Upper lobe of left lung (tissue), 6 donors: Measurements from ENCODE around the gene JCAD. TPM values are rescaled to one million over a fixed set of nuclear protein-coding genes. Genes with fewer than 3 reads are reported as not detected.

Source experiments
- ATAC-seq, 2 donors: fragments of 200-7000 bp; cut with Tn5 transposase; one replicate each; pipeline ENCODE4 v1.9.1; 2022; ENCODE audit warnings: mild to moderate bottlenecking in 2 of 2, moderate library complexity in 2 of 2; ENCODE audit not compliant: low FRiP score in 2 of 2
- DNase-seq, 2 donors: peaks; one replicate each; pipeline ENCODE4 v3.0.0-alpha.2; 2019 to 2020
- H3K27ac ChIP-seq, 4 donors: fragments of 200-600 bp; sonication (generic); one replicate each; pipeline ENCODE4 v1.5.1; 2016 to 2019
- H3K27me3 ChIP-seq, 4 donors: fragments of 200-600 bp; sonication (generic); one replicate each; pipeline ENCODE4 v1.5.1; 2017 to 2019
- H3K36me3 ChIP-seq, 4 donors: fragments of 200-600 bp; sonication (generic); one replicate each; pipeline ENCODE4 v1.5.1; 2016 to 2019
- H3K4me1 ChIP-seq, 4 donors: fragments of 200-600 bp; sonication (generic); one replicate each; pipeline ENCODE4 v1.5.1; 2018 to 2019
- H3K4me3 ChIP-seq, 4 donors: fragments of 200-600 bp; sonication (generic); one replicate each; pipeline ENCODE4 v1.5.1; 2017 to 2019; ENCODE audit warnings: mild to moderate bottlenecking in 2 of 4, moderate library complexity in 1 of 4
- H3K9me3 ChIP-seq, 4 donors: fragments of 200-600 bp; sonication (generic); one replicate each; pipeline ENCODE4 v1.5.1; 2018 to 2019
- EP300 ChIP-seq, 4 donors: sonication (generic); formaldehyde crosslinking; IDR thresholded peaks; one replicate each; pipeline ENCODE4 v1.5.1; 2017; ENCODE audit warnings: antibody characterized with exemption in 4 of 4, control low read depth in 2 of 4
- POLR2A ChIP-seq, 4 donors: fragments of 450-650 bp; IDR thresholded peaks; one replicate each; pipeline ENCODE4 v1.5.1; 2016 to 2017; ENCODE audit warnings: antibody characterized with exemption in 4 of 4, mild to moderate bottlenecking in 2 of 4
- POLR2AphosphoS5 ChIP-seq, 2 donors: sonication (generic); formaldehyde crosslinking; IDR thresholded peaks; one replicate each; pipeline ENCODE4 v1.5.1; 2017; ENCODE audit warnings: antibody characterized with exemption in 2 of 2
- WGBS, 2 donors: methylation state at CpG; one replicate each; pipeline ENCODE4 v1.1.5; 2017 to 2018; 5-methylcytosine and 5-hydroxymethylcytosine counted together
- total RNA-seq, 6 donors: library from RNA; depleted of rRNA in 4 of 6; stranded (reverse); fragments of >200 nt in 4 of 6; gene quantifications; one replicate each; pipeline versions ENCODE4 v1.1.0 to v1.2.1, GENCODE V29; 2016 to 2021
- TF ChIP-seq, protein P1 (sequence below), 6 experiments: fragments of 450-650 bp in 4 of 6; fragments of 200-600 bp in 2 of 6; sonication (generic) in 2 of 6; IDR thresholded peaks; one replicate each; pipeline ENCODE4 v1.5.1; 2016 to 2019; ENCODE audit warnings: antibody characterized with exemption in 6 of 6
- donor health status: DM: no; HTN: no; CAD: no; lungs with moderate emphysema.
- donor health status: DM: no; HTN: yes; CAD: no; lungs with severe emphysema.

JCAD gene
- total RNA-seq, 6 donors from 2014 or later, result 16.8 to 83.7 (median 37.6) TPM

DNA sequence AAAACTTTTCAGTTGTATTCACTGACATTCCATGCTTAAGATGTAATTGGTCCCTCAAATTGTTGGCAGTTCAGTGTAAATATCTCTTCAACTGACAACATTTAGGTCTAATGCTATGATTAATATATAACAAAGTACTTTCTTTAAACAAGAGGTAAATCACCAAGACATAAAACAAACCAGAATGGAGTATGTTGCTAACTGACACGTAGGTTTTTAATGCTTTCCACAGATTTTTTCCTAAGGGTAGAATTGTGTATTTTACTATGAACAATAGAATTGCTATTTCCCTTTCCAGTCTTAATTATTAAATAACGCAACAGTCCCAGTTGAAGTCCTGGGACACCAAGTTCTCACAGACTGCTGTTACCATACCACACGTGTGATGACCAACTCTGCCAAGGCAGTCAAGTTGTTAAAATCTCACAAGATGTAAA lies 4.1 kb downstream of the JCAD start:
- TF ChIP-seq EP300 (IDR thresholded peaks at IDR 0.05) (peak in 2 of 4 donors; percentile 16 to 42), POLR2A (IDR thresholded peaks at IDR 0.05) (no peak), POLR2AphosphoS5 (IDR thresholded peaks at IDR 0.05) (peak in 1 of 2 donors; percentile 32)
- TF ChIP-seq, protein P1, sequence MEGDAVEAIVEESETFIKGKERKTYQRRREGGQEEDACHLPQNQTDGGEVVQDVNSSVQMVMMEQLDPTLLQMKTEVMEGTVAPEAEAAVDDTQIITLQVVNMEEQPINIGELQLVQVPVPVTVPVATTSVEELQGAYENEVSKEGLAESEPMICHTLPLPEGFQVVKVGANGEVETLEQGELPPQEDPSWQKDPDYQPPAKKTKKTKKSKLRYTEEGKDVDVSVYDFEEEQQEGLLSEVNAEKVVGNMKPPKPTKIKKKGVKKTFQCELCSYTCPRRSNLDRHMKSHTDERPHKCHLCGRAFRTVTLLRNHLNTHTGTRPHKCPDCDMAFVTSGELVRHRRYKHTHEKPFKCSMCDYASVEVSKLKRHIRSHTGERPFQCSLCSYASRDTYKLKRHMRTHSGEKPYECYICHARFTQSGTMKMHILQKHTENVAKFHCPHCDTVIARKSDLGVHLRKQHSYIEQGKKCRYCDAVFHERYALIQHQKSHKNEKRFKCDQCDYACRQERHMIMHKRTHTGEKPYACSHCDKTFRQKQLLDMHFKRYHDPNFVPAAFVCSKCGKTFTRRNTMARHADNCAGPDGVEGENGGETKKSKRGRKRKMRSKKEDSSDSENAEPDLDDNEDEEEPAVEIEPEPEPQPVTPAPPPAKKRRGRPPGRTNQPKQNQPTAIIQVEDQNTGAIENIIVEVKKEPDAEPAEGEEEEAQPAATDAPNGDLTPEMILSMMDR (IDR thresholded peaks at IDR 0.05), result no peak
- H3K4me3 ChIP-seq, result peak overlapping the region in 1 of 4 donors; percentile 13
- 57 to 59% methylated on average over 3 of the region's 3 CpGs for WGBS, 2 donors
- no peaks in the 10 kb centered on the region for H3K36me3 ChIP-seq
- no peak for ATAC-seq
- peaks cover 0 to 12% (median 4%) of the 10 kb centered on the region in 4 donors for H3K27me3 ChIP-seq
- peaks cover 21 to 41% (median 24%) of the 10 kb centered on the region in 4 donors for H3K4me1 ChIP-seq
- DNase-seq, result no peak
- peak overlapping the region; percentile 62 to 94 (median 92) for H3K27ac ChIP-seq
- no peaks in the 10 kb centered on the region for H3K9me3 ChIP-seq

DNA sequence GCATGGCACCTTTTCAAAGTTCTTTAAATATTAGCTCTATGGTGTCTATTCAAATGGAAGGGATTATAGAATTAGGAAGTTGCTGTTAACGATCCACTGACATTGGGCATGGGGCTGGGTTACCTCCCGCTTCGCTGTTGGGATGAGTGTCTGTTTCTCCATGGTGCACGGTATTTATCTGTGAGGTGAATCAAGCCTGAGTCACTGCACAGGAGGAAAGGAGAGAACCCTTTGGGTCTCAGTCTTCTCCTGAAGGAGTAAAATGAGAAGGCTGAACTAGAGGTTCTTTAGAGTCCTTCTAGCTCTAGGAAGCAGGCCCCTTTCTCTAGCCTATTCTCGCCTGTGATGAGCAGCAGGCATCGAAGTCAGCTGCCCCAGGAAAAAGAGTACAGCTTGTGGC lies 7.3 kb downstream of the JCAD start:
- H3K27me3 ChIP-seq, result no peaks in the 10 kb centered on the region
- ATAC-seq, result no peak
- no peak overlapping the region for H3K4me3 ChIP-seq
- H3K36me3 ChIP-seq, result peaks cover 0 to 6% (median 2%) of the 10 kb centered on the region in 4 donors
- no peak for DNase-seq
- TF ChIP-seq, protein P1 (IDR thresholded peaks at IDR 0.05), result no peak
- TF ChIP-seq EP300 (IDR thresholded peaks at IDR 0.05), result no peak
- 84 to 85% methylated on average over 6 of the region's 6 CpGs for WGBS, 2 donors
- peak overlapping the region in 2 of 4 donors; percentile 44 to 56 for H3K27ac ChIP-seq
- no peaks in the 10 kb centered on the region for H3K9me3 ChIP-seq
- peaks cover 17 to 40% (median 29%) of the 10 kb centered on the region in 4 donors for H3K4me1 ChIP-seq

DNA sequence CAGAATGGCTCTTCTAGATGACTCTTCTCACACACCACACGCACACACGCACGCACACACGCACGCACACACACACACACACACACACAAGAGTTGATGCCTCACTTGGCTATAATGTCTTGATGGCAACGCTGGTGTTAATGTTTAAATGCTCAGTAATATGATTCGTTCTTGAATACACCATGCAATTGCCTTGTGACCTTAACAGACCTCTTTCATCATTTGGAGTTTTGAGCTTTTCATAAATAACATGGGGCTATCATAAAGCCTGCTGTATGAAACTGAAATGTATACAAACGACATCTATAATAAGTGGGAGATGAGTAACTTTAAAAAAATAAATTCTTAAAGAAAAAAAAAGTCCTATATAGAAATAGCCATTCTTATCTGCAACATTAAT lies 8.2 kb downstream of the JCAD start:
- no peaks in the 10 kb centered on the region for H3K9me3 ChIP-seq
- DNase-seq, result peak in 1 of 2 donors; percentile 20
- peaks cover 14 to 43% (median 25%) of the 10 kb centered on the region in 4 donors for H3K4me1 ChIP-seq
- H3K27me3 ChIP-seq, result no peaks in the 10 kb centered on the region
- peaks cover 0 to 14% (median 2%) of the 10 kb centered on the region in 4 donors for H3K36me3 ChIP-seq
- no peak overlapping the region for H3K4me3 ChIP-seq
- no peak for TF ChIP-seq POLR2AphosphoS5 (IDR thresholded peaks at IDR 0.05)
- TF ChIP-seq, protein P1 (IDR thresholded peaks at IDR 0.05), result no peak
- TF ChIP-seq EP300 (IDR thresholded peaks at IDR 0.05), result no peak
- TF ChIP-seq POLR2A (IDR thresholded peaks at IDR 0.05), result no peak
- peak overlapping the region in 1 of 4 donors; percentile 48 for H3K27ac ChIP-seq
- no peak for ATAC-seq
- WGBS, 2 donors, result 38 to 74% methylated on average over 8 of the region's 8 CpGs

DNA sequence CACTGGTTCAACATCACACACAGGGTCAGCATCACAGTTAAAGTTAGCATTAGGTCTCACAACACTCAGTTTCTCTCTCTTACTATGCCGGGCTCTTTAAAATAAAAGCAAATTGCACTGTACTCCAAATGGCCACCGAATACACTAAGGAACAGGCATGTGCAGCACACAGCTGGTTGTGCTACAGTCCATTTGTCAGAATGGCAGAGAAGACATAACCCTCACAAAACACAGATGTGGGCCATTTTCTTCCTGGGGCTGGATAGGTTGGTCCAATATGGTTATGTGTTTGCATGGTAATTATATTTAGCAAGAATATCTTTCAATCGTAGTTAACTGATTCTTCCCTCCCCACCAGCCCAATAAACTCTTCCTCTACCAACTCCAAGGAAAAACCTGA lies 9.0 kb downstream of the JCAD start:
- TF ChIP-seq POLR2AphosphoS5 (IDR thresholded peaks at IDR 0.05), result no peak
- TF ChIP-seq, protein P1 (IDR thresholded peaks at IDR 0.05), result no peak
- TF ChIP-seq POLR2A (IDR thresholded peaks at IDR 0.05), result no peak
- no peak for TF ChIP-seq EP300 (IDR thresholded peaks at IDR 0.05)
- ATAC-seq (no peak), DNase-seq (no peak)
- Histone ChIP-seq H3K27ac (peak overlapping the region in 1 of 4 donors; percentile 48), H3K27me3 (no peaks in the 10 kb centered on the region), H3K9me3 (no peaks in the 10 kb centered on the region), H3K4me1 (peaks cover 11 to 43% (median 20%) of the 10 kb centered on the region in 4 donors), H3K36me3 (peaks cover 0 to 22% (median 2%) of the 10 kb centered on the region in 4 donors), H3K4me3 (no peak overlapping the region)
- WGBS, 2 donors, result 46 to 63% methylated on average over 3 of the region's 3 CpGs
